ENCODE measurements around the gene ABCG8. TPM values are rescaled to one million over a fixed set of nuclear protein-coding genes. Genes with fewer than 3 reads are reported as not detected.

Gene ABCG8

GRCh38 chr2:43927442-43927841 is 88.7 kb downstream of the ABCG8 start:
- Histone ChIP-seq H3K27ac (ENCODE audit: low read length, poor library complexity, severe bottlenecking) (no peak overlapping the region), H4K8ac (ENCODE audit: low read length) (no peak overlapping the region), H3K23ac (ENCODE audit: low read length in 2 of 2) (no peak overlapping the region), H3K79me1 (replicated peaks; ENCODE audit: low read length, poor library complexity, severe bottlenecking) (peaks cover 11% of the 10 kb centered on the region), H3K4me3 (ENCODE audit: insufficient read depth in 1 of 2, low read depth in 1 of 2, low read length in 2 of 2) (no peak overlapping the region), H3K4ac (ENCODE audit: low read depth in 1 of 2, low read length in 2 of 2) (no peak overlapping the region), H3K9ac (ENCODE audit: low read length) (no peak overlapping the region), H3K36me3 (ENCODE audit: control insufficient read depth in 1 of 2, insufficient read depth in 2 of 2, low read depth in 1 of 2, low read length in 2 of 2) (peaks cover 9 to 91% of the 10 kb centered on the region in 2 experiments), H2BK15ac (ENCODE audit: low read depth, poor library complexity, severe bottlenecking) (no peak overlapping the region), H3K4me2 (ENCODE audit: low read length, poor library complexity, severe bottlenecking) (no peak overlapping the region), H2AFZ (ENCODE audit: low read depth, low read length) (no peak overlapping the region), H3K14ac (ENCODE audit: low read length in 2 of 2) (no peak overlapping the region), H2BK5ac (ENCODE audit: low read depth, low read length, poor library complexity, severe bottlenecking) (no peak overlapping the region), H3K18ac (ENCODE audit: low read depth in 1 of 2, low read length in 2 of 2) (no peak overlapping the region), H2AK5ac (ENCODE audit: low read length, severe bottlenecking) (no peak overlapping the region), H3K9me3 (ENCODE audit: control insufficient read depth, low read length) (no peaks in the 10 kb centered on the region), H4K91ac (ENCODE audit: low read length) (no peak overlapping the region), H3K27me3 (ENCODE audit: control insufficient read depth in 1 of 2, insufficient read depth in 1 of 2, low read length in 2 of 2) (no peaks in the 10 kb centered on the region), H3K4me1 (ENCODE audit: control insufficient read depth, insufficient read depth, low read depth, low read length) (no peaks in the 10 kb centered on the region), H2BK120ac (ENCODE audit: low read depth, low read length) (no peak overlapping the region), H2BK12ac (ENCODE audit: low read length in 2 of 2) (no peak overlapping the region)
- no peak for DNase-seq
- 97% methylated on average over 4 of the region's 4 CpGs for WGBS

- no peak overlapping the region for H3K4ac ChIP-seq (ENCODE audit: low read depth in 1 of 2, low read length in 2 of 2)
- H2AK5ac ChIP-seq (ENCODE audit: low read length, severe bottlenecking) = no peak overlapping the region
- H4K91ac ChIP-seq (ENCODE audit: low read length) = no peak overlapping the region
- no peak for DNase-seq
- H2BK5ac ChIP-seq (ENCODE audit: low read depth, low read length, poor library complexity, severe bottlenecking) = no peak overlapping the region
- H3K27ac ChIP-seq (ENCODE audit: low read length, poor library complexity, severe bottlenecking) = no peak overlapping the region
- H3K9ac ChIP-seq (ENCODE audit: low read length) = no peak overlapping the region
- no peak overlapping the region for H2BK15ac ChIP-seq (ENCODE audit: low read depth, poor library complexity, severe bottlenecking)
- H3K27me3 ChIP-seq (ENCODE audit: control insufficient read depth in 1 of 2, insufficient read depth in 1 of 2, low read length in 2 of 2) = no peaks in the 10 kb centered on the region
- WGBS = 100% methylated on average over 1 of the region's 3 CpGs
- H3K23ac ChIP-seq (ENCODE audit: low read length in 2 of 2) = no peak overlapping the region
- no peaks in the 10 kb centered on the region for H3K9me3 ChIP-seq (ENCODE audit: control insufficient read depth, low read length)
- H2BK12ac ChIP-seq (ENCODE audit: low read length in 2 of 2) = no peak overlapping the region
- no peak overlapping the region for H3K14ac ChIP-seq (ENCODE audit: low read length in 2 of 2)
- H4K8ac ChIP-seq (ENCODE audit: low read length) = no peak overlapping the region
- H3K18ac ChIP-seq (ENCODE audit: low read depth in 1 of 2, low read length in 2 of 2) = no peak overlapping the region
- no peak overlapping the region for H2BK120ac ChIP-seq (ENCODE audit: low read depth, low read length)
- peaks cover 5 to 81% of the 10 kb centered on the region in 2 experiments for H3K36me3 ChIP-seq (ENCODE audit: control insufficient read depth in 1 of 2, insufficient read depth in 2 of 2, low read depth in 1 of 2, low read length in 2 of 2)
- no peak overlapping the region for H3K4me3 ChIP-seq (ENCODE audit: insufficient read depth in 1 of 2, low read depth in 1 of 2, low read length in 2 of 2)
- no peaks in the 10 kb centered on the region for H3K4me1 ChIP-seq (ENCODE audit: control insufficient read depth, insufficient read depth, low read depth, low read length)
- H2AFZ ChIP-seq (ENCODE audit: low read depth, low read length) = no peak overlapping the region
- H3K4me2 ChIP-seq (ENCODE audit: low read length, poor library complexity, severe bottlenecking) = no peak overlapping the region
- H3K79me1 ChIP-seq (replicated peaks; ENCODE audit: low read length, poor library complexity, severe bottlenecking) = peaks cover 7% of the 10 kb centered on the region
Measured at GRCh38 chr2:43931293-43931692, 92.5 kb downstream of the ABCG8 start.

Small RNAs within 50 kb of the gene (small RNA-seq; reads per million reads assigned to genes)
- gene RN7SL455P (ENCODE audit: low read depth) (not detected), gene RNU6-1048P (ENCODE audit: low read depth) (not detected)
